Measurements from ENCODE around the gene RNU6-1.

DNA sequence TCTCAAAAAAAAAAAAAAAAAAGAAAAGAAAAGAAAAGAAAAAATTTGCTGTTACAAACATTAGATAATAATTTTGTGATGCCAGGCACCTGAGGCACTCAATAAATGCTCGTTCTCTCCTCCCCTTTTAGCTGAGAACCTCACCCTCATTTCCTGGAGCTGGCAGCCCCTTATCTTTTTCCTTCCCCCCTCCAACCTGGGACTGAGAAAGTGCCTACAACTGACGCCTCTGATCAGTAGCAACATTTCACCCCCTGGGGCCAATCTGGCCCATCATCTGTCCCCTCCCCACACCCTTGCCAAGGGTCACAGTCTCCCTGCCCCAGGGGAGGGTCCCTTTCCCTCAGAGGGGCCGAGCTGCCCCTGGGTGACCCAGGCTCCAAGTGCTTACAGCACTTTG, 12.6 kb upstream of the RNU6-1 start:
- TF ChIP-seq RARB (CRISPR knock-in tag; IDR thresholded peaks at IDR 0.05) (no peak), ZC3H10 (CRISPR knock-in tag; IDR thresholded peaks at IDR 0.05) (no peak), OSR1 (CRISPR knock-in tag; IDR thresholded peaks at IDR 0.05) (no peak), ZFP3 (CRISPR knock-in tag; IDR thresholded peaks at IDR 0.05) (no peak), PPARA (CRISPR knock-in tag; IDR thresholded peaks at IDR 0.05; ENCODE audit: borderline replicate concordance) (no peak)
- TF ChIP-seq, protein P1, sequence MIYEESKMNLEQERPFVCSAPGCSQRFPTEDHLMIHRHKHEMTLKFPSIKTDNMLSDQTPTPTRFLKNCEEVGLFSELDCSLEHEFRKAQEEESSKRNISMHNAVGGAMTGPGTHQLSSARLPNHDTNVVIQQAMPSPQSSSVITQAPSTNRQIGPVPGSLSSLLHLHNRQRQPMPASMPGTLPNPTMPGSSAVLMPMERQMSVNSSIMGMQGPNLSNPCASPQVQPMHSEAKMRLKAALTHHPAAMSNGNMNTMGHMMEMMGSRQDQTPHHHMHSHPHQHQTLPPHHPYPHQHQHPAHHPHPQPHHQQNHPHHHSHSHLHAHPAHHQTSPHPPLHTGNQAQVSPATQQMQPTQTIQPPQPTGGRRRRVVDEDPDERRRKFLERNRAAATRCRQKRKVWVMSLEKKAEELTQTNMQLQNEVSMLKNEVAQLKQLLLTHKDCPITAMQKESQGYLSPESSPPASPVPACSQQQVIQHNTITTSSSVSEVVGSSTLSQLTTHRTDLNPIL (CRISPR knock-in tag; IDR thresholded peaks at IDR 0.05; ENCODE audit: low read depth), result no peak
